Measurements from ENCODE around the gene RPS29.

DNA sequence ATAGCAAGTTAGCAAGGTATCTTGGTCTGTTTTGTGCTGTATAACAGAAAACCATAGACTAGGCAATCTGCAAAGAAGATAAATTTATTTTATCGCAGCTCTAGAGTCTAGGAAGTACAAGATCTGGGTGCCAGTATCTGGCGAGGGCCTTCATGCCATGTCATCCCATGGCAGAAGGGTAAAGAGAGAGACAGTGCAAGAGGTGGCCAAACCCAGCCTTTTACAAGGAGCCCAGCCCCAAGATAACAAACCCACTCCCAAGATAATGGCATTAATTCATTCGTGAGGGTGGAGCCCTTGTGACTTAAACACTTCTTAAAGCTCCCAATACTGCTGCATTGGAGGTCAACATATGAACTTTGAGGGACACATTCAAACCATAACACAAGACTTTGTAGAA lies 16.9 kb downstream of the RPS29 start:
- TF ChIP-seq, protein P1, sequence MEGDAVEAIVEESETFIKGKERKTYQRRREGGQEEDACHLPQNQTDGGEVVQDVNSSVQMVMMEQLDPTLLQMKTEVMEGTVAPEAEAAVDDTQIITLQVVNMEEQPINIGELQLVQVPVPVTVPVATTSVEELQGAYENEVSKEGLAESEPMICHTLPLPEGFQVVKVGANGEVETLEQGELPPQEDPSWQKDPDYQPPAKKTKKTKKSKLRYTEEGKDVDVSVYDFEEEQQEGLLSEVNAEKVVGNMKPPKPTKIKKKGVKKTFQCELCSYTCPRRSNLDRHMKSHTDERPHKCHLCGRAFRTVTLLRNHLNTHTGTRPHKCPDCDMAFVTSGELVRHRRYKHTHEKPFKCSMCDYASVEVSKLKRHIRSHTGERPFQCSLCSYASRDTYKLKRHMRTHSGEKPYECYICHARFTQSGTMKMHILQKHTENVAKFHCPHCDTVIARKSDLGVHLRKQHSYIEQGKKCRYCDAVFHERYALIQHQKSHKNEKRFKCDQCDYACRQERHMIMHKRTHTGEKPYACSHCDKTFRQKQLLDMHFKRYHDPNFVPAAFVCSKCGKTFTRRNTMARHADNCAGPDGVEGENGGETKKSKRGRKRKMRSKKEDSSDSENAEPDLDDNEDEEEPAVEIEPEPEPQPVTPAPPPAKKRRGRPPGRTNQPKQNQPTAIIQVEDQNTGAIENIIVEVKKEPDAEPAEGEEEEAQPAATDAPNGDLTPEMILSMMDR (IDR thresholded peaks at IDR 0.05), result no peak
- no peak for TF ChIP-seq POLR2A (IDR thresholded peaks at IDR 0.05)

Data from ovary (tissue), 3 donors.